Peyer's patch (tissue), 4 donors: ENCODE measurements around the gene ZNF749. TPM values are rescaled to one million over a fixed set of nuclear protein-coding genes. Genes with fewer than 3 reads are reported as not detected.
A peak's percentile ranks its signal among the peaks of the same experiment; 100 is the strongest.

Experiments used
- DNase-seq, 3 donors: peaks; one replicate each; pipeline ENCODE4 v3.0.0-alpha.2; 2017 to 2019
- H3K27ac ChIP-seq, 4 donors: fragments of 200-600 bp; sonication (generic); one replicate each; pipeline ENCODE4 v1.5.1; 2016 to 2019
- H3K27me3 ChIP-seq, 2 donors: fragments of 200-600 bp; sonication (generic); one replicate each; pipeline ENCODE4 v1.5.1; 2019
- H3K36me3 ChIP-seq, 3 donors: fragments of 200-600 bp; sonication (generic); one replicate each; pipeline ENCODE4 v1.5.1; 2016 to 2019
- H3K4me1 ChIP-seq, 4 donors: fragments of 200-600 bp; sonication (generic); one replicate each; pipeline ENCODE4 v1.5.1; 2016 to 2019
- H3K4me3 ChIP-seq, 4 donors: fragments of 200-600 bp; sonication (generic); 1 replicate in 3 of 4; 2 replicates in 1 of 4; pipeline ENCODE4 v1.5.1; 2016 to 2019; ENCODE audit warnings: mild to moderate bottlenecking in 1 of 4
- H3K9me3 ChIP-seq, 4 donors: fragments of 200-600 bp; sonication (generic); one replicate each; pipeline ENCODE4 v1.5.1; 2016 to 2019; ENCODE audit warnings: mild to moderate bottlenecking in 1 of 4
- CTCF ChIP-seq, 6 experiments: fragments of 450-650 bp in 4 of 6; fragments of 200-600 bp in 2 of 6; sonication (generic) in 1 of 6; IDR thresholded peaks; one replicate each; pipeline ENCODE4 v1.5.1; 2017 to 2019; ENCODE audit warnings: antibody characterized with exemption in 6 of 6, mild to moderate bottlenecking in 3 of 6, moderate library complexity in 1 of 6
- POLR2A ChIP-seq, 2 donors: fragments of 450-650 bp; IDR thresholded peaks; one replicate each; pipeline ENCODE4 v1.5.1; 2017; ENCODE audit warnings: antibody characterized with exemption in 2 of 2, mild to moderate bottlenecking in 2 of 2, moderate library complexity in 2 of 2
- total RNA-seq, 4 donors: library from RNA; depleted of rRNA; stranded (reverse); fragments of >200 nt; gene quantifications; one replicate each; pipeline ENCODE4 v1.1.0, GENCODE V29; 2016

ZNF749 gene
- total RNA-seq, 4 donors from 2014 or later: 5.7 to 12.8 (median 10.6) TPM

- Histone ChIP-seq H3K9me3 (peaks cover 0 to 36% (median 0%) of the 10 kb centered on the region in 4 donors), H3K27me3 (no peaks in the 10 kb centered on the region), H3K4me3 (no peak overlapping the region), H3K27ac (no peak overlapping the region), H3K4me1 (no peaks in the 10 kb centered on the region), H3K36me3 (peaks cover 0 to 37% (median 0%) of the 10 kb centered on the region in 3 donors)
- DNase-seq: peak in 1 of 3 donors; percentile 28
- no peak for TF ChIP-seq POLR2A (IDR thresholded peaks at IDR 0.05)
- no peak for TF ChIP-seq CTCF (IDR thresholded peaks at IDR 0.05)
Observed at GRCh38 chr19:57443121-57443696, 8.1 kb downstream of the ZNF749 start.

GRCh38 chr19:57452307-57452706, 17.2 kb downstream of the ZNF749 start:
- H3K4me1 ChIP-seq: no peaks in the 10 kb centered on the region
- no peaks in the 10 kb centered on the region for H3K27me3 ChIP-seq
- no peak for TF ChIP-seq POLR2A (IDR thresholded peaks at IDR 0.05)
- no peak for TF ChIP-seq CTCF (IDR thresholded peaks at IDR 0.05)
- no peak for DNase-seq
- no peak overlapping the region for H3K27ac ChIP-seq
- no peaks in the 10 kb centered on the region for H3K36me3 ChIP-seq
- H3K9me3 ChIP-seq: peaks cover 0 to 31% (median 0%) of the 10 kb centered on the region in 4 donors
- H3K4me3 ChIP-seq: no peak overlapping the region

- TF ChIP-seq CTCF (IDR thresholded peaks at IDR 0.05) (peak in 4 of 6 experiments; percentile 13 to 51 (median 47)), POLR2A (IDR thresholded peaks at IDR 0.05) (no peak)
Observed at GRCh38 chr19:57465680-57466381, 30.7 kb downstream of the ZNF749 start.

GRCh38 chr19:57466489-57466888, 31.4 kb downstream of the ZNF749 start:
- DNase-seq: no peak
- Histone ChIP-seq H3K36me3 (peaks cover 0 to 5% (median 0%) of the 10 kb centered on the region in 3 donors), H3K4me1 (no peaks in the 10 kb centered on the region), H3K4me3 (no peak overlapping the region), H3K27me3 (no peaks in the 10 kb centered on the region), H3K9me3 (peaks cover 0 to 69% (median 9%) of the 10 kb centered on the region in 4 donors), H3K27ac (no peak overlapping the region)
- no peak for TF ChIP-seq CTCF (IDR thresholded peaks at IDR 0.05)
- TF ChIP-seq POLR2A (IDR thresholded peaks at IDR 0.05): no peak

More at GRCh38 chr19:57465680-57466381, 30.7 kb downstream of the ZNF749 start:
- H3K27me3 ChIP-seq: no peaks in the 10 kb centered on the region
- H3K27ac ChIP-seq: no peak overlapping the region
- no peak overlapping the region for H3K4me3 ChIP-seq
- peaks cover 0 to 5% (median 0%) of the 10 kb centered on the region in 3 donors for H3K36me3 ChIP-seq
- peaks cover 0 to 63% (median 7%) of the 10 kb centered on the region in 4 donors for H3K9me3 ChIP-seq
- no peaks in the 10 kb centered on the region for H3K4me1 ChIP-seq
- DNase-seq: no peak

- no peaks in the 10 kb centered on the region for H3K27me3 ChIP-seq
- peaks cover 0 to 86% (median 42%) of the 10 kb centered on the region in 4 donors for H3K9me3 ChIP-seq
- H3K4me1 ChIP-seq: no peaks in the 10 kb centered on the region
- no peak overlapping the region for H3K4me3 ChIP-seq
- peaks cover 0 to 36% (median 0%) of the 10 kb centered on the region in 3 donors for H3K36me3 ChIP-seq
- no peak for TF ChIP-seq CTCF (IDR thresholded peaks at IDR 0.05)
- no peak for TF ChIP-seq POLR2A (IDR thresholded peaks at IDR 0.05)
- no peak for DNase-seq
- H3K27ac ChIP-seq: no peak overlapping the region
Observed at GRCh38 chr19:57473646-57474045, 38.5 kb downstream of the ZNF749 start.
